Measurements from ENCODE around the gene TCF19.

- TF ChIP-seq USF2 (IDR thresholded peaks at IDR 0.05; ENCODE audit: borderline replicate concordance, low read depth, low read length) (no peak), PBX3 (IDR thresholded peaks at IDR 0.05; ENCODE audit: insufficient replicate concordance, low read depth, low read length) (no peak), BHLHE40 (IDR thresholded peaks at IDR 0.05; ENCODE audit: borderline replicate concordance in 1 of 2, low read depth in 2 of 2, low read length in 1 of 2) (no peak), STAT1 (conservative IDR thresholded peaks at IDR 0.05) (no peak), CTCF (IDR thresholded peaks at IDR 0.05 in 2 of 3, conservative IDR thresholded peaks at IDR 0.05 in 1 of 3; ENCODE audit: control insufficient read depth in 2 of 3, extremely low read depth in 1 of 3, insufficient read depth in 1 of 3, low read depth in 3 of 3, low read length in 3 of 3) (no peak), ZNF274 (IDR thresholded peaks at IDR 0.05; ENCODE audit: insufficient read depth, insufficient read length) (no peak), ZBTB40 (IDR thresholded peaks at IDR 0.05; ENCODE audit: borderline replicate concordance) (no peak), EGR1 (IDR thresholded peaks at IDR 0.05; ENCODE audit: borderline replicate concordance in 1 of 2, low read depth in 2 of 2, low read length in 2 of 2) (no peak), POLR2A (IDR thresholded peaks at IDR 0.05; ENCODE audit: low read depth, low read length) (no peak), BMI1 (IDR thresholded peaks at IDR 0.05; ENCODE audit: borderline replicate concordance) (no peak), CREB1 (IDR thresholded peaks at IDR 0.05; ENCODE audit: low read depth) (no peak), CHD2 (IDR thresholded peaks at IDR 0.05; ENCODE audit: borderline replicate concordance, low read depth, low read length) (no peak), PML (IDR thresholded peaks at IDR 0.05; ENCODE audit: low read length) (no peak), LARP7 (IDR thresholded peaks at IDR 0.05) (no peak)
Measured at GRCh38 chr6:31157513-31158139, 763 bp upstream of the TCF19 start, which contains the start of gene CCHCR1.

All from GM12878 (cell line).